K562 (cell line): ENCODE results near the gene RBM45. TPM values are rescaled to one million over a fixed set of nuclear protein-coding genes. Genes with fewer than 3 reads are reported as not detected.
A peak's percentile ranks its signal among the peaks of the same experiment; 100 is the strongest.

ENCODE experiments used
- C11orf30 ChIP-seq: fragments of 450-650 bp; IDR thresholded peaks from 2 replicates; pipeline ENCODE4 v1.6.1; 2016; ENCODE audit warnings: low read depth, mild to moderate bottlenecking
- CSDE1 ChIP-seq, 2 experiments: fragments of 450-650 bp; IDR thresholded peaks; 2 replicates each; pipeline ENCODE4 v1.6.1; 2016; ENCODE audit warnings: mild to moderate bottlenecking in 1 of 2
- HEY1 ChIP-seq: fragments of 250-450 bp; sonication (Bioruptor Pico); IDR thresholded peaks from 2 replicates; pipeline ENCODE4 v1.5.0; 2020; ENCODE audit warnings: mild to moderate bottlenecking, moderate library complexity, borderline replicate concordance
- HMG20B ChIP-seq: fragments of 250-450 bp; sonication (Bioruptor Pico); IDR thresholded peaks from 2 replicates; pipeline ENCODE4 v1.5.0; 2021; ENCODE audit warnings: mild to moderate bottlenecking
- JUN ChIP-seq, 2 experiments: sonication (generic) in 1 of 2; formaldehyde crosslinking in 1 of 2; IDR thresholded peaks; 2 replicates each; pipeline versions ENCODE4 v1.6.1 to v1.8.0; 2012 to 2022; ENCODE audit warnings: borderline replicate concordance in 2 of 2, mild to moderate bottlenecking in 2 of 2, improper control_type of control experiment in 1 of 2, low read depth in 1 of 2, low read length in 1 of 2, missing genetic modification reagents in 1 of 2
- JUND ChIP-seq, 2 experiments: IDR thresholded peaks; 2 replicates in 1 of 2; 3 replicates in 1 of 2; pipeline ENCODE4 v1.6.1; 2011; ENCODE audit warnings: borderline replicate concordance in 2 of 2, low read depth in 2 of 2, low read length in 2 of 2, improper control_type of control experiment in 1 of 2, missing biosample characterization in 1 of 2, missing genetic modification characterization in 1 of 2, missing genetic modification reagents in 1 of 2
- KDM2B ChIP-seq: fragments of 250-450 bp; sonication (Bioruptor Pico); IDR thresholded peaks from 2 replicates; pipeline ENCODE4 v1.8.0; 2021; ENCODE audit warnings: mild to moderate bottlenecking, moderate library complexity
- MAFF ChIP-seq: IDR thresholded peaks from 2 replicates; pipeline ENCODE4 v1.6.1; 2012; ENCODE audit warnings: low read length, improper control_type of control experiment
- MAFG ChIP-seq: fragments of 450-650 bp; conservative IDR thresholded peaks from 2 replicates; pipeline ENCODE4 v1.6.1; 2016; ENCODE audit warnings: missing genetic modification characterization, missing compliant biosample characterization
- NFE2 ChIP-seq: IDR thresholded peaks from 2 replicates; pipeline ENCODE4 v1.6.1; 2014; ENCODE audit warnings: antibody characterized with exemption, low read depth
- NFRKB ChIP-seq: fragments of 450-650 bp; IDR thresholded peaks from 2 replicates; pipeline ENCODE4 v1.6.1; 2016; ENCODE audit warnings: low read depth
- NR2C2 ChIP-seq, 2 experiments: fragments of 200-800 bp in 1 of 2; sonication (Bioruptor generic) in 1 of 2; sonication (generic) in 1 of 2; formaldehyde crosslinking in 1 of 2; IDR thresholded peaks; 2 replicates each; pipeline versions ENCODE4 v1.6.1 to v1.8.0; 2016 to 2022; ENCODE audit warnings: mild to moderate bottlenecking in 1 of 2, missing compliant biosample characterization in 1 of 2, missing genetic modification characterization in 1 of 2, missing genetic modification reagents in 1 of 2
- RAD51 ChIP-seq: fragments of 450-650 bp; IDR thresholded peaks from 2 replicates; pipeline ENCODE4 v1.7.1; 2016; ENCODE audit warnings: low read depth, mild to moderate bottlenecking, borderline replicate concordance
- RUNX1 ChIP-seq: sonication (generic); IDR thresholded peaks from 2 replicates; pipeline ENCODE4 v1.6.1; 2016; ENCODE audit warnings: antibody characterized with exemption, low read depth
- SREBF1 ChIP-seq: fragments of 150-350 bp; IDR thresholded peaks from 2 replicates; pipeline ENCODE4 v1.6.1; 2014; ENCODE audit warnings: antibody characterized with exemption, low read depth, low read length, borderline replicate concordance
- XRCC3 ChIP-seq: fragments of 450-650 bp; IDR thresholded peaks from 2 replicates; pipeline ENCODE4 v1.6.1; 2017; ENCODE audit warnings: mild to moderate bottlenecking, moderate library complexity
- ZFP36 ChIP-seq: fragments of 150-350 bp; IDR thresholded peaks from 2 replicates; pipeline ENCODE4 v1.6.1; 2018; ENCODE audit warnings: low read length, low read depth; ENCODE audit not compliant: partially characterized antibody
- polyA plus RNA-seq, 8 experiments: library from polyadenylated mRNA; depleted of rRNA in 4 of 8; stranded (reverse) in 5 of 8; unstranded in 3 of 8; fragments of >200 nt; fragmentation: Nextera tagmentation in 2 of 8; fragmentation: Illumina TruSeq in 1 of 8; extraction: Ambion mirVana in 2 of 8; extraction: Trizol in 1 of 8; gene quantifications; 2 replicates each; pipeline versions ENCODE4 v1.2.1 to v1.2.3, GENCODE V29; 2011 to 2014; ENCODE audit warnings: inconsistent platforms in 1 of 8, missing spikeins in 1 of 8
- total RNA-seq, 7 experiments: library from RNA; depleted of rRNA in 6 of 7; stranded (reverse); fragments of >200 nt in 6 of 7; fragmentation: Illumina TruSeq in 2 of 7; extraction: Trizol in 2 of 7; gene quantifications; 2 replicates each; pipeline versions ENCODE4 v1.2.1 to v1.2.3, GENCODE V29; 2011 to 2021; ENCODE audit warnings: low replicate concordance in 1 of 7
- TF ChIP-seq, protein P1 (sequence below), 2 experiments: fragments of 450-650 bp in 1 of 2; sonication (generic) in 1 of 2; formaldehyde crosslinking in 1 of 2; IDR thresholded peaks in 1 of 2; conservative IDR thresholded peaks in 1 of 2; 2 replicates each; pipeline versions ENCODE4 v1.6.1 to v1.8.1; 2016 to 2023; ENCODE audit warnings: mild to moderate bottlenecking in 2 of 2, moderate library complexity in 2 of 2, inconsistent platforms in 1 of 2, missing genetic modification reagents in 1 of 2
- TF ChIP-seq, protein P2 (sequence below): sonication (generic); formaldehyde crosslinking; IDR thresholded peaks from 2 replicates; pipeline ENCODE4 v1.9.0; 2022; ENCODE audit warnings: mild to moderate bottlenecking, missing genetic modification reagents
- TF ChIP-seq, protein P3 (sequence below): sonication (generic); formaldehyde crosslinking; IDR thresholded peaks from 2 replicates; pipeline ENCODE4 v1.5.0; 2020; ENCODE audit warnings: missing genetic modification reagents

The RBM45 gene
- total and polyA plus RNA-seq, 9 of the 15 experiments (the other 6 are each of a cell fraction or from before 2014, with no cell fraction given) = 6.7 to 22.0 (median 15.0) TPM

DNA sequence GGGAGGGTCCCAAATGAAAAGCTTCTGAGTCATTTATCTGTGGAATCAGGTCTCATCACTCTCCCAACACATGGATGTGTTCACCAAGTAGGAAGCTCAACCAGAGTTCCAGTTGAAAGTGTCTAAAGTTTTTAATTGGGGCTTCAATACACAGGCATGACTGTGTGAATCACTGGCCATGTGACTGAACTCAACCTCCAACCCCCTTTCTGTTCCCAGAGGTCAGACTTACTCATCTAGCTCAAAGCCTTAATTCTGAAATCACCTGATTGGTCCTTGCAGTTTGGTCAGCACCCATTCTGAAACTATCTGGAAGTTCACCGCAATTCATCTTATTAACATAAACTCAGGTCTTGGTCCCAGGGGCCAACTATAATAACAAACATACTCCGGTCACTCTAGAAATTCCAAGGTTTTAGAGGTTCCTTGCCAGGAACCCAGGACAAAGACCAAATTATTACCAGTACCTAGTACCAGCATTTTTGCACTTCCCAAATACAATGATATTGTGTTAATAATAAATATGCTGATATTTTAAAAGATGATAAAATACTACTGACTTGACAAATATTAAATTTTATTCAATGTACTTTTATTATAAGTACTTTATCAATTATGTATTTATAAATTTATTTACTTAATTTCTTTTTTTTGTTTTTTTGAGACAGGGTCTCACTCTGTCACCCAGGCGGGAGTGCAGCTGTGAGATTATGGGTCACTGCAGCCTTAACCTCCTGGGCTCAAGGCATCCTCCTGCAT is 10.7 kb upstream of the RBM45 start (continued):
- TF ChIP-seq NFE2 = peak; percentile 40; the same call in 1 of the 2 replicates
- TF ChIP-seq JUND (IDR thresholded peaks at IDR 0.05; ENCODE audit: borderline replicate concordance, low read depth, low read length) = peak; percentile 44; the same call in 1 of the 2 replicates
- no peak for TF ChIP-seq JUND (tag; IDR thresholded peaks at IDR 0.05; ENCODE audit: borderline replicate concordance, low read depth, low read length)
- TF ChIP-seq, protein P1, sequence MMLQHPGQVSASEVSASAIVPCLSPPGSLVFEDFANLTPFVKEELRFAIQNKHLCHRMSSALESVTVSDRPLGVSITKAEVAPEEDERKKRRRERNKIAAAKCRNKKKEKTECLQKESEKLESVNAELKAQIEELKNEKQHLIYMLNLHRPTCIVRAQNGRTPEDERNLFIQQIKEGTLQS (IDR thresholded peaks at IDR 0.05) = peak; percentile 53; the same call in 1 of the 2 replicates
- TF ChIP-seq, protein P1 (CRISPR knock-in tag; conservative IDR thresholded peaks at IDR 0.05) = no peak
- TF ChIP-seq ZFP36 = no peak
- no peak for TF ChIP-seq HEY1
- 0 out of 2 replicates have a peak, but pooled peaks have one; percentile 8 for TF ChIP-seq JUN (IDR thresholded peaks at IDR 0.05; ENCODE audit: borderline replicate concordance, low read depth, low read length)
- TF ChIP-seq JUN (CRISPR knock-in tag; IDR thresholded peaks at IDR 0.05; ENCODE audit: borderline replicate concordance) = no peak
- TF ChIP-seq, protein P2, sequence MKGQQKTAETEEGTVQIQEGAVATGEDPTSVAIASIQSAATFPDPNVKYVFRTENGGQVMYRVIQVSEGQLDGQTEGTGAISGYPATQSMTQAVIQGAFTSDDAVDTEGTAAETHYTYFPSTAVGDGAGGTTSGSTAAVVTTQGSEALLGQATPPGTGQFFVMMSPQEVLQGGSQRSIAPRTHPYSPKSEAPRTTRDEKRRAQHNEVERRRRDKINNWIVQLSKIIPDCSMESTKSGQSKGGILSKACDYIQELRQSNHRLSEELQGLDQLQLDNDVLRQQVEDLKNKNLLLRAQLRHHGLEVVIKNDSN (CRISPR knock-in tag) = peak; percentile 71
- no peak for TF ChIP-seq KDM2B (CRISPR knock-in tag)
- peak; percentile 61; the same call in 1 of the 2 replicates for TF ChIP-seq C11orf30
- TF ChIP-seq NR2C2 (CRISPR knock-in tag; IDR thresholded peaks at IDR 0.05) = no peak
- TF ChIP-seq NR2C2 (tag; IDR thresholded peaks at IDR 0.05) = peak; percentile 52
- peak; percentile 6; the same call in 1 of the 2 replicates for TF ChIP-seq MAFF
- no peak for TF ChIP-seq SREBF1
- no peak for TF ChIP-seq HMG20B (CRISPR knock-in tag)
- TF ChIP-seq RUNX1 = no peak
- no peak for TF ChIP-seq XRCC3
- TF ChIP-seq NFRKB = no peak
- peak; percentile 67 for TF ChIP-seq RAD51
- TF ChIP-seq, protein P3, sequence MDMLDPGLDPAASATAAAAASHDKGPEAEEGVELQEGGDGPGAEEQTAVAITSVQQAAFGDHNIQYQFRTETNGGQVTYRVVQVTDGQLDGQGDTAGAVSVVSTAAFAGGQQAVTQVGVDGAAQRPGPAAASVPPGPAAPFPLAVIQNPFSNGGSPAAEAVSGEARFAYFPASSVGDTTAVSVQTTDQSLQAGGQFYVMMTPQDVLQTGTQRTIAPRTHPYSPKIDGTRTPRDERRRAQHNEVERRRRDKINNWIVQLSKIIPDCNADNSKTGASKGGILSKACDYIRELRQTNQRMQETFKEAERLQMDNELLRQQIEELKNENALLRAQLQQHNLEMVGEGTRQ (CRISPR knock-in tag) = peak; percentile 67
- 0 out of 2 replicates have a peak, but pooled peaks have one; percentile 19 for TF ChIP-seq MAFG (tag)
- no peak for TF ChIP-seq CSDE1 (IDR thresholded peaks at IDR 0.05)
